HEK293T (cell line): ENCODE measurements around the gene ADAMTS19.

Source experiments
- ELF4 ChIP-seq: fragments of 450-650 bp; IDR thresholded peaks from 2 replicates; pipeline ENCODE4 v1.6.1; 2017; ENCODE audit warnings: antibody characterized with exemption
- FOXA1 ChIP-seq: fragments of 450-650 bp; IDR thresholded peaks from 2 replicates; pipeline ENCODE4 v1.6.1; 2016; ENCODE audit warnings: mild to moderate bottlenecking
- FOXK2 ChIP-seq: fragments of 450-650 bp; IDR thresholded peaks from 2 replicates; pipeline ENCODE4 v1.6.1; 2016; ENCODE audit warnings: mild to moderate bottlenecking
- FOXM1 ChIP-seq: fragments of 450-650 bp; IDR thresholded peaks from 2 replicates; pipeline ENCODE4 v1.6.1; 2017; ENCODE audit warnings: mild to moderate bottlenecking, borderline replicate concordance
- HDGF ChIP-seq: fragments of 450-650 bp; IDR thresholded peaks from 2 replicates; pipeline ENCODE4 v1.6.1; 2017; ENCODE audit warnings: antibody characterized with exemption, borderline replicate concordance
- LEF1 ChIP-seq: fragments of 450-650 bp; IDR thresholded peaks from 2 replicates; pipeline ENCODE4 v1.6.1; 2017; ENCODE audit warnings: mild to moderate bottlenecking, borderline replicate concordance
- PKNOX1 ChIP-seq: fragments of 450-650 bp; IDR thresholded peaks from 2 replicates; pipeline ENCODE4 v1.6.1; 2016
- SP1 ChIP-seq: fragments of 450-650 bp; IDR thresholded peaks from 2 replicates; pipeline ENCODE4 v1.6.1; 2017
- SUZ12 ChIP-seq: fragments of 450-650 bp; IDR thresholded peaks from 2 replicates; pipeline ENCODE4 v1.6.1; 2016; ENCODE audit warnings: mild to moderate bottlenecking
- TARDBP ChIP-seq: fragments of 450-650 bp; IDR thresholded peaks from 2 replicates; pipeline ENCODE4 v1.6.1; 2016

DNA sequence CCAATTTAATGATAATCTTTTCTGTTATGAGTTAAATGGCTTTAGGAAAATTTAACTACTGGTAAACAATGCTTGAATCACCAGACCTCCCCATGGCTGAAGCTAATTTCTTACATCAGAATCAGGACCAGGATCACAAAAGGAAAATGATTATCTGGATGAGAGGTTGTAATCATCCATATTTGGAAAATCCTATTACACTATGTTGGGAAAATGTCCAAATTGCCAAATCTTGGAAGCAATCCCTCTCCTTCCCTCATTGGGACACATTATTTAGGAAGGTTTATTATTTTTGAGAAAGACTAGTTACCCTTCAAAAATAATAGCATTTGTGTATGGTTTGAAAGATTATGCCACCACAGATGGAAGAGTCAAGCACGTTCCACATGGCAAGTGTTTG is 157.1 kb downstream of the ADAMTS19 start:
- no peak for TF ChIP-seq SP1
- no peak for TF ChIP-seq FOXK2
- TF ChIP-seq ELF4, result no peak
- TF ChIP-seq FOXA1, result no peak
- no peak for TF ChIP-seq TARDBP
- no peak for TF ChIP-seq FOXM1
- no peak for TF ChIP-seq SUZ12
- no peak for TF ChIP-seq HDGF
- no peak for TF ChIP-seq LEF1
- no peak for TF ChIP-seq PKNOX1
